ENCODE results near the gene CFAP99.
"Not testable (repeated sequence)": the region's sequence is repeated elsewhere in the genome, so short reads cannot be mapped to it uniquely, and the experiment has no call there.

CFAP99 gene

GRCh38 chr4:2412885-2413716, 5.7 kb upstream of the CFAP99 start:
- no peak for FAIRE-seq

GRCh38 chr4:2413821-2414610, 4.7 kb upstream of the CFAP99 start:
- FAIRE-seq = no peak

GRCh38 chr4:2415213-2415612, 3.5 kb upstream of the CFAP99 start:
- FAIRE-seq = no peak

- no peak for FAIRE-seq
Measured at GRCh38 chr4:2415881-2416563, 2.7 kb upstream of the CFAP99 start.

- FAIRE-seq = no peak
Measured at GRCh38 chr4:2416564-2417225, 2.1 kb upstream of the CFAP99 start.

GRCh38 chr4:2417226-2417764, 1.5 kb upstream of the CFAP99 start:
- no peak for FAIRE-seq

GRCh38 chr4:2417765-2418649, 748 bp upstream of the CFAP99 start, which contains the start of gene ZFYVE28:
ZFYVE28 (minus strand) TSS chr4:2418645; CDS start chr4:2418323, 322 bp downstream.
- FAIRE-seq = no peak

- FAIRE-seq = no peak
Measured at GRCh38 chr4:2419814-2420213, 1.1 kb downstream of the CFAP99 start.

- no peak for FAIRE-seq
Measured at GRCh38 chr4:2421928-2422327, 3.2 kb downstream of the CFAP99 start.

- no peak for FAIRE-seq
Measured at GRCh38 chr4:2423066-2423465, 4.3 kb downstream of the CFAP99 start.

- FAIRE-seq = no peak
Measured at GRCh38 chr4:2423695-2424094, 4.9 kb downstream of the CFAP99 start.

- FAIRE-seq = no peak
Measured at GRCh38 chr4:2424581-2424980, 5.8 kb downstream of the CFAP99 start.

GRCh38 chr4:2425386-2426068, 6.8 kb downstream of the CFAP99 start:
- FAIRE-seq = no peak

- no peak for FAIRE-seq
Measured at GRCh38 chr4:2426069-2426397, 7.3 kb downstream of the CFAP99 start.

- no peak for FAIRE-seq
Measured at GRCh38 chr4:2426711-2427275, 8.0 kb downstream of the CFAP99 start.

- no peak for FAIRE-seq
Measured at GRCh38 chr4:2427383-2428334, 8.9 kb downstream of the CFAP99 start.

GRCh38 chr4:2428496-2429213, 9.9 kb downstream of the CFAP99 start:
- FAIRE-seq = no peak

- FAIRE-seq = not testable (repeated sequence)
Measured at GRCh38 chr4:2429945-2430757, 11.4 kb downstream of the CFAP99 start.

All from islet of Langerhans (tissue), 1 donor.